ENCODE measurements around the gene HOXD13. TPM values are rescaled to one million over a fixed set of nuclear protein-coding genes. Genes with fewer than 3 reads are reported as not detected.
A peak's percentile ranks its signal among the peaks of the same experiment; 100 is the strongest.

HOXD13 gene
- total RNA-seq, 4 donors from 2014 or later, result 4.9 TPM; not detected in 3

DNA sequence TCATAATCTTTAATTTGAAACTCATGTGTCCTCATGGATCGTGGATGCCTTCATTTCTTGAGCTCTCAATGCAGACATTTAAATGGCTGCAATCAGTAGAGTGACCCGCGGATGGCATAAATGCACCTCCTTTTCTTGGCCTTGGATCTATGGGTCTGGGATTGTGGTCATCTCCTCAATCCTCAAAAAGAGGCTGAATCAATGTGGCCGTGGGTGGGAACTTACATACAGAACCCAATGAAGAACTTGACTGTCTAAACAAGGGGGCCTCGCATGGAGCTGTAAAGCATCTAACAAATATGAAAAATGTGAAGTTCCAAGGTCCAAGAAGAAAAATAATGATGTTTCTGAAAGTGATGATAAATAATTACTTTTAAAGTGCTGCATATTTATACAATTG is 2.9 kb downstream of the HOXD13 start:
- intact Hi-C loops (cut with DNase I; ENCODE audit: low total_unique reads), result no loop called here

DNA sequence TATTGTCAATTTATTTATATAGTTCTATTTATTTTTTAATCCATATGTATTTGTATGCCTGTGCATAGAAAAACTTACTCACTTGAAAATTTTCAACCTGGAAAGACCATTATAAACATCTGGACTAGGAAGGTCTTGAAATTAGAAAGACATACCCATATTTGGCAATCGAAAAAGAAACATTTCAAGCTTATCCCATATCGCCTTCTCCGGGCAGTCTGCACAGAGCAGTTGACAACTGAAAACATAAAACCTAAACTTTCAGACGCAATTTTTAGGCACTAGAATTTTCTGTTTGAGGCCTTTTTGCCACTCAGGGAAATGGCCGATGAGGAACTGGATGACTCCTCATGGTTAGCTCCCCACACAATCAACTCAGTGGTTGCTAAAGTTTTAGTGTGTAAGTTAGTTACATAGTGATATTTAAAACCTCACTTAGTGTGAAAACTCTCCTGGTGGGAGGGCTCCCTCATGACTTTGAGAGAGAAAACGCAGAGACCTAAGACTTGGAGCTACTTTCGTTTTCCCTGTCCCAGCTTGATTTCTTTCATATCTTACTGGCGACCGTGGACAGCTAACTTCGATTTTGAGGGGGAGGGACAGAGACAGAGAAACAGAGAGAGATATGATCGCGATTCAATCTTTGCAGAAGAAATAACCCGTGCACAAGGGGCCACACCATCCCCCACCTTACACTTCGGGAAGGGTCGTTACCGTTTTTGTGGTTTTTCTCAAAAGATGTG is 3.9 kb downstream of the HOXD13 start:
- H3K36me3 ChIP-seq, result no peaks in the 10 kb centered on the region
- no peak overlapping the region for H3K27ac ChIP-seq
- TF ChIP-seq, protein P1, sequence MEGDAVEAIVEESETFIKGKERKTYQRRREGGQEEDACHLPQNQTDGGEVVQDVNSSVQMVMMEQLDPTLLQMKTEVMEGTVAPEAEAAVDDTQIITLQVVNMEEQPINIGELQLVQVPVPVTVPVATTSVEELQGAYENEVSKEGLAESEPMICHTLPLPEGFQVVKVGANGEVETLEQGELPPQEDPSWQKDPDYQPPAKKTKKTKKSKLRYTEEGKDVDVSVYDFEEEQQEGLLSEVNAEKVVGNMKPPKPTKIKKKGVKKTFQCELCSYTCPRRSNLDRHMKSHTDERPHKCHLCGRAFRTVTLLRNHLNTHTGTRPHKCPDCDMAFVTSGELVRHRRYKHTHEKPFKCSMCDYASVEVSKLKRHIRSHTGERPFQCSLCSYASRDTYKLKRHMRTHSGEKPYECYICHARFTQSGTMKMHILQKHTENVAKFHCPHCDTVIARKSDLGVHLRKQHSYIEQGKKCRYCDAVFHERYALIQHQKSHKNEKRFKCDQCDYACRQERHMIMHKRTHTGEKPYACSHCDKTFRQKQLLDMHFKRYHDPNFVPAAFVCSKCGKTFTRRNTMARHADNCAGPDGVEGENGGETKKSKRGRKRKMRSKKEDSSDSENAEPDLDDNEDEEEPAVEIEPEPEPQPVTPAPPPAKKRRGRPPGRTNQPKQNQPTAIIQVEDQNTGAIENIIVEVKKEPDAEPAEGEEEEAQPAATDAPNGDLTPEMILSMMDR (IDR thresholded peaks at IDR 0.05), result no peak
- TF ChIP-seq POLR2A (IDR thresholded peaks at IDR 0.05), result no peak
- no peak for DNase-seq
- no peaks in the 10 kb centered on the region for H3K9me3 ChIP-seq
- intact Hi-C loops (cut with DNase I; ENCODE audit: low total_unique reads), result no loop called here
- peaks cover 0 to 28% of the 10 kb centered on the region in 2 donors for H3K4me1 ChIP-seq
- peaks cover 61 to 85% of the 10 kb centered on the region in 2 donors for H3K27me3 ChIP-seq
- no peak overlapping the region for H3K4me3 ChIP-seq

More for the DNA sequence above, 2.9 kb downstream of the HOXD13 start:
- no peak for DNase-seq
- Histone ChIP-seq H3K36me3 (no peaks in the 10 kb centered on the region), H3K4me1 (peaks cover 0 to 28% of the 10 kb centered on the region in 2 donors), H3K9me3 (no peaks in the 10 kb centered on the region), H3K27me3 (peaks cover 64 to 92% of the 10 kb centered on the region in 2 donors), H3K27ac (no peak overlapping the region), H3K4me3 (no peak overlapping the region)
- no peak for TF ChIP-seq POLR2A (IDR thresholded peaks at IDR 0.05)
- TF ChIP-seq, protein P1 (IDR thresholded peaks at IDR 0.05), result no peak

DNA sequence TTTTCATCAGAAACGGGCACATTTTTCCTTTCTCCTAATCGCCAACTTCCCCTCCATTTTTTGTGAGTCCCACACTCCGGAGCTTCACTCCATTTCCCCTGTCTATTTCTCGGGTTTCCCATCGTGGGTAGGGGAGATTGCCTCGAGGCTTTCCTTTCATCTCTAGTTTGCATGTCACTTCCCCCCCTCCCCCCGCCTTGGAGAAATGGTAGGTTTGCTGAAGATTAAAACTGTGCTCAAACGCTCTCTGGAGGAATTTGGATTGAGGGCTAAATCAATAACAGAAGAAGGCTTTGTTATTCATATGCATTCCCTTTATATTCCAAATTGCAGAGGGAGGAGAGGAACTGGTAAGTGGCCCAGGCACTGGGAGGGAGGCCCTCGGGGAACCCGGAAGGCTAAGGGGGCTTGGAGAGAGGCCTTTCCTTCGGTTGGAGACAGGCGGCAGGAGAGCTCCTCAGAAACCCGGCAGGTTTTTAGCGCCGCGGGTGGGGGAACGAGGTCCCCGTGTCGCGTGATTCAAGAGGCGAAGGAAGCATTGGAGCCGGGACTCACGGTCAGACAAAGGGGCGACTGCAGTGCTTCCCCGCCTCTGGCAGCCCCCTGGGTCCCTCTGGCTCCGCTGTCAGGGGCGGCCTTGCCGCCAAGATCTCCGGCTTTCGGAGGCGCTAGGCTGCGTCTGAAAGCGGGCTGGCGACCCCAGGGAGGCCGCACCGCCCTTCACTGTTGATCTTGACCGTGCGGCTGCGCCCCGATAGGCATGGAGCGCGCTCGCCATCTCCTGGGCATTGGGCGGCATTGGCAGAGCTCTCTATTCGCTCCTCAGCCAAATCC is 4.7 kb downstream of the HOXD13 start:
- Histone ChIP-seq H3K4me1 (peaks cover 0 to 28% of the 10 kb centered on the region in 2 donors), H3K4me3 (peak overlapping the region in 1 of 2 donors; percentile 24), H3K27ac (no peak overlapping the region), H3K27me3 (peaks cover 54 to 78% of the 10 kb centered on the region in 2 donors), H3K36me3 (no peaks in the 10 kb centered on the region), H3K9me3 (no peaks in the 10 kb centered on the region)
- intact Hi-C loops (cut with DNase I; ENCODE audit: low total_unique reads), result no loop called here
- peak; percentile 60 to 65 for DNase-seq
- TF ChIP-seq POLR2A (IDR thresholded peaks at IDR 0.05), result no peak
- TF ChIP-seq, protein P1 (IDR thresholded peaks at IDR 0.05), result peak; percentile 75 to 84 (median 80)

DNA sequence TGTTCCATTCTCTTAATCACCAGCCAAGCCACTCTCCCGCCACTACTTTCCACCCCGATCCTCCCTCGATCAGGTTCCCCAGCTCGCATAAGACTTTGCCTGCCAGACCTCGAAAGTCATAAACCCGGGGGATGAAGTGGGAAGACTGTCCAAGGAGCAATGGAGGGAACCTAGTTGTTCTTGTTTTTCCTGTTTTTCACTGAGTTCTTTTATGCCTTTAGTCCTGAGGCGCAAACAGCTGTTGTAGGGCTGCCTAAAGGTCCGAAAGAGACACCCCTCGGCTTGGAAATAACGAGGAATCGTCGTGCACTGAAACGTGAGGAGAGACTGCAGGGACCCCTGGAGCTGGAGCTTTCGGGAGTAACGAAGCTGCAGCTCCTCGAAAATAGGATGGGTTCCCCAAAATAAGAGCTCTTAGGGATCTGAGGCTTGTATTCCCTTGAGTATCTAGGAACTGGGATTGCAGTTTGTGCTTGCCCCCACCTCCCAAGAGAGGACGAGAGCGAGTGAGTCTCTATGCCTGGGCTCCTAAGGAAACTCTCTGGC is 5.4 kb downstream of the HOXD13 start:
- Histone ChIP-seq H3K27me3 (peaks cover 49 to 77% of the 10 kb centered on the region in 2 donors), H3K36me3 (no peaks in the 10 kb centered on the region), H3K4me1 (peaks cover 0 to 21% of the 10 kb centered on the region in 2 donors), H3K4me3 (no peak overlapping the region), H3K27ac (no peak overlapping the region), H3K9me3 (no peaks in the 10 kb centered on the region)
- TF ChIP-seq POLR2A (IDR thresholded peaks at IDR 0.05), result no peak
- TF ChIP-seq, protein P1 (IDR thresholded peaks at IDR 0.05), result no peak
- intact Hi-C loops (cut with DNase I; ENCODE audit: low total_unique reads), result no loop called here
- DNase-seq, result no peak

Data from uterus (tissue), 4 donors.